ENCODE measurements around the gene MORF4L1.
A peak's percentile ranks its signal among the peaks of the same experiment; 100 is the strongest.

GRCh38 chr15:78872972-78873792 is 492 bp downstream of the MORF4L1 start:
- TF ChIP-seq CTCF (conservative IDR thresholded peaks at IDR 0.05; ENCODE audit: low read depth in 2 of 2) (peak; percentile 35 to 64), REST (IDR thresholded peaks at IDR 0.05; ENCODE audit: unreplicated experiment) (no peak), POLR2AphosphoS5 (IDR thresholded peaks at IDR 0.05; ENCODE audit: low read depth) (peak; percentile 69), EZH2 (IDR thresholded peaks at IDR 0.05; ENCODE audit: low read depth, unreplicated experiment) (no peak), EZH2phosphoT487 (IDR thresholded peaks at IDR 0.05; ENCODE audit: unreplicated experiment) (no peak), JUNB (IDR thresholded peaks at IDR 0.05; ENCODE audit: unreplicated experiment) (no peak), ZNF462 (CRISPR knock-in tag; IDR thresholded peaks at IDR 0.05) (no peak), ETS1 (IDR thresholded peaks at IDR 0.05) (no peak), CREB1 (CRISPR knock-in tag; IDR thresholded peaks at IDR 0.05; ENCODE audit: low read depth) (peak; percentile 56), STAT1 (IDR thresholded peaks at IDR 0.05; ENCODE audit: unreplicated experiment) (no peak), NANOG (IDR thresholded peaks at IDR 0.05; ENCODE audit: borderline replicate concordance) (no peak), ZNF114 (CRISPR knock-in tag; IDR thresholded peaks at IDR 0.05) (no peak)

Measured in GM23338 (cell line).